AG09309 (cell line): Measurements from ENCODE around the gene CPNE4.

ENCODE experiments used
- DNase-seq: peaks from one replicate; pipeline ENCODE4 v3.0.0-alpha.2; 2010; ENCODE audit warnings: low read depth
- H3K4me3 ChIP-seq: 2 replicates; pipeline ENCODE4 v1.5.1; 2011; ENCODE audit warnings: mild to moderate bottlenecking, low read depth, low read length, moderate library complexity; ENCODE audit not compliant: control insufficient read depth
- CTCF ChIP-seq: IDR thresholded peaks from 2 replicates; pipeline ENCODE4 v1.5.1; 2011; ENCODE audit warnings: mild to moderate bottlenecking, low read depth, low read length, inconsistent platforms; ENCODE audit not compliant: insufficient read depth, control insufficient read depth; ENCODE audit errors: missing control alignments

CPNE4 gene

GRCh38 chr3:131553495-131554247 lies 481.1 kb downstream of the CPNE4 start:
- TF ChIP-seq CTCF, result no peak
- no peak overlapping the region for H3K4me3 ChIP-seq
- DNase-seq, result no peak

- no peak for TF ChIP-seq CTCF
- DNase-seq, result no peak
- no peak overlapping the region for H3K4me3 ChIP-seq
These were observed 483.1 kb downstream of the CPNE4 start for GRCh38 chr3:131551761-131552160.

GRCh38 chr3:131550562-131551465 lies 484.0 kb downstream of the CPNE4 start:
- no peak for TF ChIP-seq CTCF
- no peak overlapping the region for H3K4me3 ChIP-seq
- no peak for DNase-seq

- H3K4me3 ChIP-seq, result no peak overlapping the region
- TF ChIP-seq CTCF, result peak; percentile 34
- DNase-seq, result no peak
These were observed 485.5 kb downstream of the CPNE4 start for GRCh38 chr3:131549340-131549739.

GRCh38 chr3:131547585-131547984 lies 487.2 kb downstream of the CPNE4 start:
- TF ChIP-seq CTCF, result no peak
- no peak for DNase-seq
- no peak overlapping the region for H3K4me3 ChIP-seq

- DNase-seq, result no peak
- no peak for TF ChIP-seq CTCF
These were observed 488.4 kb downstream of the CPNE4 start for GRCh38 chr3:131546441-131546840.

More at GRCh38 chr3:131546441-131546840, 488.4 kb downstream of the CPNE4 start:
- no peak overlapping the region for H3K4me3 ChIP-seq
